Right atrium auricular region (tissue), 2 donors: Measurements from ENCODE around the gene ZNF160. TPM values are rescaled to one million over a fixed set of nuclear protein-coding genes. Genes with fewer than 3 reads are reported as not detected.

Experiments
- DNase-seq: peaks from one replicate; pipeline ENCODE4 v3.0.0-alpha.2; 2019; ENCODE audit warnings: low spot score
- H3K27ac ChIP-seq, 2 donors: fragments of 200-600 bp; sonication (generic); 1 replicate in 1 of 2; 2 replicates in 1 of 2; pipeline ENCODE4 v1.5.1; 2016 to 2019
- H3K27me3 ChIP-seq, 2 donors: fragments of 200-600 bp; sonication (generic); one replicate each; pipeline versions ENCODE4 v1.5.1 to v1.6.0; 2017 to 2019
- H3K36me3 ChIP-seq: fragments of 200-600 bp; sonication (generic); one replicate; pipeline ENCODE4 v1.5.1; 2016
- H3K4me1 ChIP-seq, 2 donors: fragments of 200-600 bp; sonication (generic); one replicate each; pipeline versions ENCODE4 v1.5.1 to v1.6.0; 2017 to 2019
- H3K4me3 ChIP-seq, 2 donors: fragments of 200-600 bp; sonication (generic); 1 replicate in 1 of 2; 2 replicates in 1 of 2; pipeline ENCODE4 v1.5.1; 2017 to 2019; ENCODE audit warnings: mild to moderate bottlenecking in 1 of 2, moderate library complexity in 1 of 2
- H3K9me3 ChIP-seq, 2 donors: fragments of 200-600 bp; sonication (generic); one replicate each; pipeline ENCODE4 v1.5.1; 2019
- total RNA-seq, 2 donors: library from RNA; depleted of rRNA; stranded (reverse); fragments of >200 nt; gene quantifications; one replicate each; pipeline ENCODE4 v1.1.0, GENCODE V29; 2016
- TF ChIP-seq, protein P1 (sequence below), 2 donors: fragments of 200-600 bp; sonication (generic); IDR thresholded peaks; one replicate each; pipeline ENCODE4 v1.5.1; 2019; ENCODE audit warnings: antibody characterized with exemption in 2 of 2

The ZNF160 gene
- 10 to 100 TPM; 16.6 to 19.2 TPM for total RNA-seq

DNA sequence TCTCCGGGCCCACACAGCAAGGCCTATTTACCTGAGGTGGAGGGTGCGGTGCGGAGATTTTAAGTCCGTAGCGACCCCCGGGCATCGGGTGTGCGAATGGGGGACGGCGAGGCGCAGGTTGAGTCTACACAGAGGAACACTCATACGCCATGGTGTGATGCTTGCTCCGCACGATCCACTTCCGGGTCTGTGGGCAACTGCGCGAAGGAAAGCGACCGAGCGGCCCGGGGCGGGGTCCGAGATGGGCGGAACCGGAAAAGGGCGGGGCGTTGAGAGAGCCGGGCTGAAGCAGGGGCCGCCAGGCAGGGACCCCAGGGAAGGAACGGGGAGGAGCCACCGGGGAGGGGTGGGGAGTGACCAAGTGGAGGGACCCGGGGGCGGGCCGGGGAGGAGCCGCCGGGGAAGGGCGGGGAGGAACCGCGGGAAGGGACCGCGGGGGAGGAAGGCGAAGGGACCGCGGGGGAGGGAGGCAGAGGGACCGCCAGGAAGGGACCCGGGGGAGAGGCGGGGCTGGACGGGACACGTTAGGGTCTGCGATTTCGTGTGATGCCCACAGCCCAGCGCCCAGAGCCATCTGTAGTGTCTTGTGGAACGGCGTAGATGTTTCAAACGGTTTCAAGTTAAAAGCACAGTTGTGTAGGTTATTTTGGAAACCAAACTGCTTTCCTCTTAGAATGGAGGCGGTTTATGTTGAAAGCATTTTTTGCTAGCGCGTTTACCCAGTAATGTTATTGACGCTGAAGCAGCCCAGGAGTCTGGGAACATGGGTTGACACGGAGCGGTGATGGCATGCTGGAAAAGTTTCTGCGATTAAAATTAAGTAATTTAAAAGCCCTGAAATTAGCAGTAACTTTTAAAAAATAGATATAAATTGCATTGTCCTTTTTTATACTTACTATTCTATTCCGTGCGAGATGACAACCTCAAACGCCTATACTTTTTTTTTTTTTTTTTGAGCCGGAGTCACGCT, at the start of gene ZNF160:
ZNF160 (minus strand) TSS at position 189 of the 970 bp plus-strand sequence. CDS start 17,146 bp downstream, outside the sequence.
- Histone ChIP-seq H3K36me3 (peaks cover 8% of the 10 kb centered on the region), H3K27ac (peak within 1 kb of the TSS; percentile 95 to 99), H3K4me1 (peaks cover 0 to 35% of the 10 kb centered on the region in 2 donors), H3K27me3 (no peaks in the 10 kb centered on the region), H3K4me3 (peak within 1 kb of the TSS; percentile 91 to 95), H3K9me3 (no peaks in the 10 kb centered on the region)
- TF ChIP-seq, protein P1, sequence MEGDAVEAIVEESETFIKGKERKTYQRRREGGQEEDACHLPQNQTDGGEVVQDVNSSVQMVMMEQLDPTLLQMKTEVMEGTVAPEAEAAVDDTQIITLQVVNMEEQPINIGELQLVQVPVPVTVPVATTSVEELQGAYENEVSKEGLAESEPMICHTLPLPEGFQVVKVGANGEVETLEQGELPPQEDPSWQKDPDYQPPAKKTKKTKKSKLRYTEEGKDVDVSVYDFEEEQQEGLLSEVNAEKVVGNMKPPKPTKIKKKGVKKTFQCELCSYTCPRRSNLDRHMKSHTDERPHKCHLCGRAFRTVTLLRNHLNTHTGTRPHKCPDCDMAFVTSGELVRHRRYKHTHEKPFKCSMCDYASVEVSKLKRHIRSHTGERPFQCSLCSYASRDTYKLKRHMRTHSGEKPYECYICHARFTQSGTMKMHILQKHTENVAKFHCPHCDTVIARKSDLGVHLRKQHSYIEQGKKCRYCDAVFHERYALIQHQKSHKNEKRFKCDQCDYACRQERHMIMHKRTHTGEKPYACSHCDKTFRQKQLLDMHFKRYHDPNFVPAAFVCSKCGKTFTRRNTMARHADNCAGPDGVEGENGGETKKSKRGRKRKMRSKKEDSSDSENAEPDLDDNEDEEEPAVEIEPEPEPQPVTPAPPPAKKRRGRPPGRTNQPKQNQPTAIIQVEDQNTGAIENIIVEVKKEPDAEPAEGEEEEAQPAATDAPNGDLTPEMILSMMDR (IDR thresholded peaks at IDR 0.05), result no peak
- DNase-seq, result peak; percentile 98

DNA sequence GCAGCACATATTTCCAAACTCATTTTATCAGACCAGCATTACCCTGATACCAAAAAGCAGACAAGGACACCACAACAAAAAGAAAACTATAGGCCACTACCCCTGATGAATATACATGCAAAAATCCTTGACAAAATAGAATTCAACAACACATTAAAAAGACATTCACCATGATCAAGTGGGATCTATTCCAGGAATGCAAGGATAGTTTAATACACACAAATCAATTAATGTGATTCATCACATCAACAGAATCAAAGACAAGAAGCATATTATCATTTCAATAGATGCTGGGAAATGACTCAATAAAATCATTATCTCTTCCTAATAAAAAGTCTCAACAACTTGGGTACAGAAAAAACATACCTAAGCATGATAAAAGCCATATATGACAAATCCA, 44.4 kb upstream of the ZNF160 start:
- TF ChIP-seq, protein P1 (IDR thresholded peaks at IDR 0.05), result no peak
- Histone ChIP-seq H3K36me3 (peaks cover 62% of the 10 kb centered on the region), H3K9me3 (peaks cover 4 to 74% of the 10 kb centered on the region in 2 donors), H3K27me3 (no peaks in the 10 kb centered on the region), H3K4me3 (no peak overlapping the region), H3K27ac (no peak overlapping the region), H3K4me1 (no peaks in the 10 kb centered on the region)
- no peak for DNase-seq

DNA sequence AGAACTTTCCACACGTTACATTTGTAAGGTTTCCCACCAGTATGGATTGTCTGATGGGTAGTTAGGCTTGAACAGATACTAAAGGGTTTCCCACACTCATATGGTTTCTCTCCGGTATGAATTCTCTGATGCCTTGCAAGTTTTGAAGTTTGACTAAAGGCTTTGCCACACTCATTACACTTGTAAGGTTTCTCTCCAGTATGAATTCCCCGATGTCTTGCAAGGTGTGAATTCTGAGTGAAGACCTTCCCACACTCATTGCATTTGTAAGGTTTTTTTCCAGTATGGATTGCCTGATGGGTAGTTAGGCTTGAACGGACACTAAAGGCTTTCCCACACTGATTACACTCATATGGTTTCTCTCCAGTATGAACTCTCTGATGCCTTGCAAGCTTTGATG, 37.1 kb upstream of the ZNF160 start:
- Histone ChIP-seq H3K4me1 (no peaks in the 10 kb centered on the region), H3K4me3 (no peak overlapping the region), H3K36me3 (peaks cover 34% of the 10 kb centered on the region), H3K27ac (no peak overlapping the region), H3K9me3 (peaks cover 8 to 65% of the 10 kb centered on the region in 2 donors), H3K27me3 (no peaks in the 10 kb centered on the region)
- DNase-seq, result no peak
- TF ChIP-seq, protein P1 (IDR thresholded peaks at IDR 0.05), result no peak

DNA sequence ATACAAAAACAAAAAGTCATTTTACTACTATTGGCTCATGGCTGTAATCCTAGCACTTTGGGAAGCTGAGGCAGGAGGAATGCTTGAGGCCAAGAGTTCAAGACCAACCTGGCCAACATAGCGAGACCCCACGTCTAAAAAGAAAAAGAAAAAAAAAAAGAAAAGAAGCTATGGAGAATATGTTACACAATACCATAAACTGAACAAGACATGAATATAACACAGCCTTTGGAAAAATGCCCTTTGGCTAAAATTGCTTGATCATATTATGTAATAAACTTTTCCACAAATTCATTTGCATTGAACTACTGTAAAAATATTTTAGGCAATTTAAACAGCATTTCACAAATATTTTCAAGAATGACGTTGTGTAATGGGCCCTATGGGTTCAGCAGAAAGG, 33.2 kb upstream of the ZNF160 start:
- Histone ChIP-seq H3K27me3 (no peaks in the 10 kb centered on the region), H3K4me3 (no peak overlapping the region), H3K27ac (no peak overlapping the region), H3K36me3 (peaks cover 4% of the 10 kb centered on the region), H3K9me3 (peaks cover 5 to 31% of the 10 kb centered on the region in 2 donors), H3K4me1 (peaks cover 0 to 7% of the 10 kb centered on the region in 2 donors)
- no peak for DNase-seq
- TF ChIP-seq, protein P1 (IDR thresholded peaks at IDR 0.05), result no peak

DNA sequence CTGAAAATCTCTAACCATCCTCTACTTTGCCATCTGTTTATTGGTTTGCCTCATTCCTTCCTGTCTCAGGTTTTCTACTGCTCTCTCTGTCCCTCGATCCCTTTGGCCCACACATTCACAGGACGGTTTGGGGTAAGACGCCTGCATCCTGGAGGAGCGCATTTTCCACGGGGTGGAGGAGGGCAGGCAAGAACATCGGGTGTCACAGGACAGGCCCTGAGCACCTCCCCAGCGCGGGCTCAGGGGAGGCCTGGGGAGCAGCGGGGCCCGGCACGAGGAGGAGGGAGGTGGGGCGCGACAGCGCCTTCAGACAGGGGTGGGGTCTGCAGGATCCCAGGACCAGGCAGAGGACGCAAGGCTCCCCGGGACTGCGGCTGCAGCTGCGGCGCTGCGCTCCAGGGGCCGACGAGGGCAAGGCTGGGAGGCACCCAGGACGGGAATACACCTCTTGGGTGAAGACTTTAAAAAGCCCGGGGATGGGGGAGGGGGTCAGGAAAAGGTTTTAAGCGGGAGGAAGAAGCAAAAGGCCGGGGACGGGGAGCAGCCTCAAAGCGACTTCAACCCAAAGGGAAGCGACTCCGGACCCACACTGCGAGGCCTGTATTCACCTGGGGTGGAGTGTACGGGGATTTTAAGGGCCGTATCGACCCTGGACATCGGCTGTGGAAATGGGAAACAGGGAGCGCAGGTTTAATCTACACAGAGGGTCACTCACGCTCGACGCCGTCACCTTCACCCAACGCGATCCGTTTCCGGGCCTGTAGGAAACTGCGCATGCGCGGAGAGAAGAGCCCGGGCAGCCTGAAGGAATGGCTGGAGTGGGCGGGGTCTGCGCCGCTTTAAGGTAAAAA, 29.1 kb upstream of the ZNF160 start, which contains the start of gene ZNF415:
ZNF415 (minus strand) TSS at position 770 of the 851 bp plus-strand sequence. CDS start 10,234 bp downstream, outside the sequence.
- Histone ChIP-seq H3K9me3 (no peaks in the 10 kb centered on the region), H3K27ac (peak within 1 kb of the TSS; percentile 82 to 90), H3K36me3 (no peaks in the 10 kb centered on the region), H3K4me3 (peak within 1 kb of the TSS; percentile 65 to 75), H3K27me3 (no peaks in the 10 kb centered on the region), H3K4me1 (peaks cover 0 to 12% of the 10 kb centered on the region in 2 donors)
- DNase-seq, result peak; percentile 84
- TF ChIP-seq, protein P1 (IDR thresholded peaks at IDR 0.05), result no peak
